GM12878 (cell line): ENCODE measurements around the gene TDRD15. TPM values are rescaled to one million over a fixed set of nuclear protein-coding genes. Genes with fewer than 3 reads are reported as not detected.

Experiments used
- ATAC-seq: fragments of 200-7000 bp; cut with Tn5 transposase; 3 replicates; pipeline ENCODE4 v1.9.1; 2020; ENCODE audit warnings: mild to moderate bottlenecking, moderate library complexity
- BruUV-seq: library from RNA; stranded (reverse); fragments of 400-500 nt; replicated peaks from 2 replicates; lab custom pipeline; 2021; lab: Mats Ljungman, UMichigan
- CTCF ChIA-PET: fragments of 300-600 bp; sonication (Branson Sonifier 250); formaldehyde crosslinking; extraction: SDS; loops from one replicate; lab custom pipeline; 2021; ENCODE audit warnings: inconsistent platforms; lab: Yijun Ruan, JAX
- POLR2A ChIA-PET: fragments of 350-600 bp; formaldehyde crosslinking; extraction: SDS; loops from one replicate; lab custom pipeline; 2021; ENCODE audit warnings: inconsistent platforms; lab: Charles Lee
- RAD21 ChIA-PET: fragments of 300-600 bp; sonication (Branson Sonifier 250); formaldehyde crosslinking; loops from one replicate; lab custom pipeline; 2023; ENCODE audit warnings: antibody characterized with exemption; ENCODE audit not compliant: unreplicated experiment; lab: Charles Lee
- SMC1A ChIA-PET: fragments of 300-600 bp; sonication (Branson Sonifier 250); formaldehyde crosslinking; loops from one replicate; lab custom pipeline; 2023; ENCODE audit not compliant: unreplicated experiment, uncharacterized antibody; lab: Charles Lee
- DNase-seq: peaks from one replicate; pipeline ENCODE4 v3.0.0-alpha.2; 2011; ENCODE audit warnings: low read depth, low spot score
- FAIRE-seq: peaks from 3 replicates; lab custom pipeline; 2011; peaks lifted over from hg19 to GRCh38; lab: Jason Lieb, UNC
- H2AFZ ChIP-seq: 2 replicates; pipeline ENCODE4 v1.6.0; 2011; ENCODE audit warnings: low read depth, low read length, control low read depth; ENCODE audit not compliant: control insufficient read depth
- H3K27ac ChIP-seq: 2 replicates; pipeline ENCODE4 v1.5.1; 2011; ENCODE audit warnings: control low read depth; ENCODE audit not compliant: control insufficient read depth, insufficient read depth
- H3K27me3 ChIP-seq, 2 experiments: replicated peaks in 1 of 2; 2 replicates each; pipeline versions ENCODE4 v1.6.0 to v1.6.1; 2011; ENCODE audit warnings: low read length in 1 of 2; ENCODE audit not compliant: control insufficient read depth in 2 of 2, insufficient read depth in 2 of 2
- H3K36me3 ChIP-seq, 2 experiments: 2 replicates each; pipeline ENCODE4 v1.5.1; 2011; ENCODE audit warnings: low read length in 1 of 2; ENCODE audit not compliant: control insufficient read depth in 2 of 2, insufficient read depth in 2 of 2
- H3K4me1 ChIP-seq: 2 replicates; pipeline ENCODE4 v1.6.1; 2011; ENCODE audit warnings: mild to moderate bottlenecking, low read length, moderate library complexity, mixed read lengths; ENCODE audit not compliant: control insufficient read depth, insufficient read depth
- H3K4me2 ChIP-seq: 2 replicates; pipeline ENCODE4 v1.6.0; 2011; ENCODE audit warnings: control low read depth; ENCODE audit not compliant: control insufficient read depth, insufficient read depth
- H3K4me3 ChIP-seq: fragments of 200-600 bp; sonication (generic); 2 replicates; pipeline ENCODE4 v1.5.1; 2016
- H3K79me2 ChIP-seq: 2 replicates; pipeline ENCODE4 v1.6.0; 2011; ENCODE audit warnings: low read length; ENCODE audit not compliant: control insufficient read depth, insufficient read depth
- H3K9ac ChIP-seq: 2 replicates; pipeline ENCODE4 v1.8.0; 2011; ENCODE audit warnings: low read length, control low read depth, mixed read lengths; ENCODE audit not compliant: control insufficient read depth, insufficient read depth
- H3K9me3 ChIP-seq: replicated peaks from 3 replicates; pipeline ENCODE4 v1.5.1; 2011; ENCODE audit warnings: mild to moderate bottlenecking, low read length; ENCODE audit not compliant: control insufficient read depth, insufficient read depth
- H4K20me1 ChIP-seq: 2 replicates; pipeline ENCODE4 v1.6.0; 2011; ENCODE audit not compliant: control insufficient read depth, insufficient read depth
- ATF3 ChIP-seq: IDR thresholded peaks from 2 replicates; pipeline ENCODE4 v1.6.1; 2011; ENCODE audit warnings: low read depth, mild to moderate bottlenecking, low read length, moderate library complexity, borderline replicate concordance; ENCODE audit errors: extremely low read depth
- CREM ChIP-seq: IDR thresholded peaks from 2 replicates; pipeline ENCODE4 v1.6.1; 2014; ENCODE audit warnings: antibody characterized with exemption, low read depth
- EZH2 ChIP-seq: IDR thresholded peaks from 2 replicates; pipeline ENCODE4 v1.6.1; 2012; ENCODE audit warnings: low read depth, mild to moderate bottlenecking, control low read depth, inconsistent platforms, low read length, borderline replicate concordance; ENCODE audit not compliant: control insufficient read depth
- IRF3 ChIP-seq: fragments of 450-650 bp; IDR thresholded peaks from 2 replicates; pipeline ENCODE4 v1.6.1; 2014; ENCODE audit warnings: mild to moderate bottlenecking
- MEF2B ChIP-seq: fragments of 450-650 bp; IDR thresholded peaks from 2 replicates; pipeline ENCODE4 v1.6.1; 2018; ENCODE audit warnings: mild to moderate bottlenecking, moderate library complexity; ENCODE audit not compliant: partially characterized antibody, poor library complexity, severe bottlenecking
- NFXL1 ChIP-seq: fragments of 450-650 bp; IDR thresholded peaks from 2 replicates; pipeline ENCODE4 v1.6.1; 2017; ENCODE audit warnings: antibody characterized with exemption, mild to moderate bottlenecking, borderline replicate concordance
- PAX5 ChIP-seq: IDR thresholded peaks from 2 replicates; pipeline ENCODE4 v1.6.1; 2011; ENCODE audit warnings: low read depth, low read length, borderline replicate concordance
- PKNOX1 ChIP-seq: fragments of 450-650 bp; IDR thresholded peaks from 2 replicates; pipeline ENCODE4 v1.6.1; 2016; ENCODE audit warnings: mild to moderate bottlenecking
- POLR2AphosphoS2 ChIP-seq: IDR thresholded peaks from 2 replicates; pipeline ENCODE4 v1.6.1; 2011; ENCODE audit warnings: low read depth, mild to moderate bottlenecking, low read length, improper control_type of control experiment, moderate library complexity
- TCF12 ChIP-seq: IDR thresholded peaks from 2 replicates; pipeline ENCODE4 v1.6.1; 2011; ENCODE audit warnings: low read depth, mild to moderate bottlenecking, low read length
- TCF3 ChIP-seq: IDR thresholded peaks from 2 replicates; pipeline ENCODE4 v1.6.1; 2012; ENCODE audit warnings: low read depth, mild to moderate bottlenecking, low read length, borderline replicate concordance; ENCODE audit not compliant: insufficient read depth
- USF2 ChIP-seq: IDR thresholded peaks from 2 replicates; pipeline ENCODE4 v1.6.1; 2011; ENCODE audit warnings: low read depth, low read length, improper control_type of control experiment, borderline replicate concordance
- ZNF384 ChIP-seq: IDR thresholded peaks from 2 replicates; pipeline ENCODE4 v1.6.1; 2012; ENCODE audit warnings: low read depth, mild to moderate bottlenecking, low read length, improper control_type of control experiment, borderline replicate concordance
- ZSCAN29 ChIP-seq: fragments of 450-650 bp; IDR thresholded peaks from 2 replicates; pipeline ENCODE4 v1.6.1; 2017; ENCODE audit warnings: mild to moderate bottlenecking, moderate library complexity
- WGBS: methylation state at CpG from one replicate; pipeline ENCODE4 v1.1.6; 2016; ENCODE audit warnings: low lambda C conversion rate; ENCODE audit not compliant: insufficient replicate concordance, insufficient coverage; ENCODE audit errors: missing lambda C conversion rate; 5-methylcytosine and 5-hydroxymethylcytosine counted together
- in situ Hi-C: fragments of 300-500 bp; cut with MboI; formaldehyde crosslinking; loops from 9 replicates; pipeline ENCODE4 v1.14.3; 2018; ENCODE audit warnings: mixed read lengths
- intact Hi-C: fragments of 100-400 bp; cut with micrococcal nuclease; formaldehyde crosslinking; loops from one replicate; pipeline ENCODE4 v1.14.2; 2022; ENCODE audit not compliant: unreplicated experiment
- polyA plus RNA-seq, 11 experiments: library from polyadenylated mRNA; depleted of rRNA in 4 of 11; unstranded in 6 of 11; stranded (reverse) in 5 of 11; fragments of >200 nt; fragmentation: Nextera tagmentation in 4 of 11; fragmentation: Illumina TruSeq in 1 of 11; extraction: Ambion mirVana in 4 of 11; extraction: Trizol in 1 of 11; gene quantifications; 1 replicate in 1 of 11; 2 replicates in 10 of 11; pipeline versions ENCODE4 v1.2.1 to v1.2.3, GENCODE V29; 2011 to 2016; ENCODE audit warnings: inconsistent platforms in 2 of 11, missing spikeins in 2 of 11, low read depth in 1 of 11
- total RNA-seq, 4 experiments: library from RNA; depleted of rRNA in 3 of 4; stranded (reverse); fragments of >200 nt in 3 of 4; fragmentation: Illumina TruSeq in 1 of 4; extraction: Trizol in 1 of 4; gene quantifications; 2 replicates each; pipeline versions ENCODE4 v1.2.1 to v1.2.3, GENCODE V29; 2013 to 2021

The TDRD15 gene
- total and polyA plus RNA-seq, 10 of the 15 experiments (the other 5 are each of a cell fraction or from before 2014, with no cell fraction given), result not detected

DNA sequence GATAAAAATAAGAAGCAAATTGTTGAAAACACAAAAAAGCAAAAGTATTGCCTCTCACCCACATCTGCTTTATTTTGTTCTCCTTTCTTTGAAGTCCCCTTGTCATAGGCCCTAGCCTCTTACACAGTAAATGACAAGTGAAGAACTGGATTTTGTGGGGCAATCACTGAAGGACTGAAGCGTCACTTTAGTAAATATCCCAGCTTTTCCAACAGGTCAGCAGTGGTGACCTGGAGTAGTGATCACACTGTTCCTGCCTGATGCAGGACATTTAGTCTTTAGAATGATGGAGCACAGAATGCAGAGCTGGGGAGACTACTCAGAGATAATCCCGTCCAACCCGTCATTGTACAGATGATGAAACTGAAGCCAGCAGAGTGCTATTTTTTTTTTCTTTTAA is 28.1 kb upstream of the TDRD15 start:
- FAIRE-seq (no peak), DNase-seq (no peak), ATAC-seq (no peak)
- CTCF ChIA-PET, result interaction anchor here (1.2 kb wide), 1 partner anchor 53 kb away, joined by 4 read pairs; no protein-coding TSS in a partner anchor
- Histone ChIP-seq H3K4me3 (no peak overlapping the region), H3K9ac (no peak overlapping the region), H3K27ac (no peak overlapping the region), H3K4me2 (no peak overlapping the region), H2AFZ (no peak overlapping the region), H3K4me1 (no peaks in the 10 kb centered on the region), H3K27me3 (no peaks in the 10 kb centered on the region; a peak in 1 of 4 replicates), H3K36me3 (no peaks in the 10 kb centered on the region), H3K9me3 (no peaks in the 10 kb centered on the region), H3K79me2 (no peaks in the 10 kb centered on the region), H4K20me1 (no peaks in the 10 kb centered on the region)
- POLR2A ChIA-PET, result no interaction called here
- in situ Hi-C loops, result no loop called here
- no TSS peak for BruUV-seq
- 12% methylated on average over 3 of the region's 3 CpGs for WGBS
- intact Hi-C loops, result no loop called here
- RAD21 ChIA-PET, result no interaction called here
- TF ChIP-seq ATF3, result no peak
- TF ChIP-seq NFXL1, result no peak
- no peak for TF ChIP-seq CREM
- no peak for TF ChIP-seq EZH2
- no peak for TF ChIP-seq IRF3
- no peak for TF ChIP-seq ZNF384
- TF ChIP-seq PKNOX1, result no peak
- TF ChIP-seq USF2, result no peak
- no peak for TF ChIP-seq POLR2AphosphoS2
- TF ChIP-seq TCF12, result no peak
- no peak for TF ChIP-seq ZSCAN29
- TF ChIP-seq PAX5, result no peak
- TF ChIP-seq TCF3, result no peak
- no peak for TF ChIP-seq MEF2B
- SMC1A ChIA-PET, result interaction anchor here (1.4 kb wide), 1 partner anchor 11 kb away, joined by 3 read pairs; no protein-coding TSS in a partner anchor
